ENCODE data around the gene SCRN1.

DNA sequence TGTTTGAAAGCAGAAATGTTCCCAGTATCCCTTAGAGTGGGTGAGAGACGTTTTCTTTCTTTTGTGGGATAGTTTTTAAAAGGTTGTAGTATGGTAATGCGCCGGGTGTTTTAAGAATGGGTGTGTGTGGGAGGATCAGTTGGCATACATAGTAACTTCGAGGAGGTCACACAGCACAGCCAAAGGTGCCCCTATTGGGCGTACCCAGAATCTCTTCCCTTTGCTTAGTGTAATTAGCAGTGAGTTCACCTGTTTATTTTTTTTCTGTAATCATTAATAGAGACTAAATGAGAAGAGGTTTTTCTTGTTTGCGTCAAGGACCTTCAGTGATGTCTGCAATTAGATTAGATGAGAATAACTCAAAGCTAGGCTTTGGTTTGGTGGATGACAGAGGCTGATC lies 40.1 kb upstream of the SCRN1 start:
- TF ChIP-seq, protein P1, sequence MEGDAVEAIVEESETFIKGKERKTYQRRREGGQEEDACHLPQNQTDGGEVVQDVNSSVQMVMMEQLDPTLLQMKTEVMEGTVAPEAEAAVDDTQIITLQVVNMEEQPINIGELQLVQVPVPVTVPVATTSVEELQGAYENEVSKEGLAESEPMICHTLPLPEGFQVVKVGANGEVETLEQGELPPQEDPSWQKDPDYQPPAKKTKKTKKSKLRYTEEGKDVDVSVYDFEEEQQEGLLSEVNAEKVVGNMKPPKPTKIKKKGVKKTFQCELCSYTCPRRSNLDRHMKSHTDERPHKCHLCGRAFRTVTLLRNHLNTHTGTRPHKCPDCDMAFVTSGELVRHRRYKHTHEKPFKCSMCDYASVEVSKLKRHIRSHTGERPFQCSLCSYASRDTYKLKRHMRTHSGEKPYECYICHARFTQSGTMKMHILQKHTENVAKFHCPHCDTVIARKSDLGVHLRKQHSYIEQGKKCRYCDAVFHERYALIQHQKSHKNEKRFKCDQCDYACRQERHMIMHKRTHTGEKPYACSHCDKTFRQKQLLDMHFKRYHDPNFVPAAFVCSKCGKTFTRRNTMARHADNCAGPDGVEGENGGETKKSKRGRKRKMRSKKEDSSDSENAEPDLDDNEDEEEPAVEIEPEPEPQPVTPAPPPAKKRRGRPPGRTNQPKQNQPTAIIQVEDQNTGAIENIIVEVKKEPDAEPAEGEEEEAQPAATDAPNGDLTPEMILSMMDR (conservative IDR thresholded peaks at IDR 0.05): no peak; the same call in 1 of the 2 replicates
- no peak for TF ChIP-seq ZFX (IDR thresholded peaks at IDR 0.05)

All from C4-2B (cell line).